NB4 (cell line): Measurements from ENCODE around the gene GJD2.

Experiments used
- DNase-seq: peaks from one replicate; pipeline ENCODE4 v3.0.0; 2010; ENCODE audit warnings: low read depth
- H3K4me3 ChIP-seq: one replicate; pipeline ENCODE4 v1.5.1; 2011; ENCODE audit warnings: mild to moderate bottlenecking, low read depth, low read length, moderate library complexity
- MYC ChIP-seq: IDR thresholded peaks from 2 replicates; pipeline ENCODE4 v1.6.1; 2011; ENCODE audit warnings: low read depth, low read length
- POLR2A ChIP-seq: IDR thresholded peaks from 2 replicates; pipeline ENCODE4 v1.6.1; 2011; ENCODE audit warnings: mild to moderate bottlenecking; ENCODE audit not compliant: insufficient read length; ENCODE audit errors: extremely low read depth
- TF ChIP-seq, protein P1 (sequence below): IDR thresholded peaks from one replicate; pipeline ENCODE4 v1.5.1; 2012; ENCODE audit warnings: low read depth, low read length
- TF ChIP-seq, protein P2 (sequence below): IDR thresholded peaks from 2 replicates; pipeline ENCODE4 v1.6.1; 2011; ENCODE audit warnings: low read depth, low read length

GJD2 gene

DNA sequence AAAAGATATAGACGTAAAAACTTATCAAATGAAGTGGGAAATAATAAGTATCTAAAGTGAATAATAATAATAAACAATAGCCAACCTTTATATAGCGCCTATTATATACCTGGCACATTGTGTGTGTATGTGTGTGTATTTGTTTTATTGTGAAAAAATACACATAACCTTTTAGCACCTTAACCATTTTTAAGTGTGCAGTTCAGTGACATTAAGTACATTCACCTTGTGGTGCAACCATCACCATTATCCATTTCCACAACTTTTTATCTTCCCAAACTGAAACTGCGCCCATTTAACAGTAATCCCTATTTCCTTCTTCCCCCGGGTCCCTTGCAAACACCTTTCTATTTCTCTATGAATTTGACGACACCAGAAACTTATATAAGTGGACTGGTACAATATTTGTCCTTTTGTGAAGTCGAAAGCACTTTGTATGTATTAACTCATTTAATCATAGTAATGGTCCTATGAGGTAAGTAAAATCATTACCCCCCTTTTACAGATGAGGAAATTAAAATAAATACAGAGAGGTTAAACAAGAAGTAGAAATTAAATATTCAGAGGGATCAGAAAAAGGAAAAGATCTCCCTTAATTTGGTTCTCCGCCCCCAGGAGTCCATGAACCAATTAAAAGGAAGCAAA is 33.5 kb downstream of the GJD2 start:
- H3K4me3 ChIP-seq: no peak overlapping the region
- TF ChIP-seq MYC: no peak
- TF ChIP-seq, protein P1, sequence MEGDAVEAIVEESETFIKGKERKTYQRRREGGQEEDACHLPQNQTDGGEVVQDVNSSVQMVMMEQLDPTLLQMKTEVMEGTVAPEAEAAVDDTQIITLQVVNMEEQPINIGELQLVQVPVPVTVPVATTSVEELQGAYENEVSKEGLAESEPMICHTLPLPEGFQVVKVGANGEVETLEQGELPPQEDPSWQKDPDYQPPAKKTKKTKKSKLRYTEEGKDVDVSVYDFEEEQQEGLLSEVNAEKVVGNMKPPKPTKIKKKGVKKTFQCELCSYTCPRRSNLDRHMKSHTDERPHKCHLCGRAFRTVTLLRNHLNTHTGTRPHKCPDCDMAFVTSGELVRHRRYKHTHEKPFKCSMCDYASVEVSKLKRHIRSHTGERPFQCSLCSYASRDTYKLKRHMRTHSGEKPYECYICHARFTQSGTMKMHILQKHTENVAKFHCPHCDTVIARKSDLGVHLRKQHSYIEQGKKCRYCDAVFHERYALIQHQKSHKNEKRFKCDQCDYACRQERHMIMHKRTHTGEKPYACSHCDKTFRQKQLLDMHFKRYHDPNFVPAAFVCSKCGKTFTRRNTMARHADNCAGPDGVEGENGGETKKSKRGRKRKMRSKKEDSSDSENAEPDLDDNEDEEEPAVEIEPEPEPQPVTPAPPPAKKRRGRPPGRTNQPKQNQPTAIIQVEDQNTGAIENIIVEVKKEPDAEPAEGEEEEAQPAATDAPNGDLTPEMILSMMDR: no peak
- TF ChIP-seq POLR2A: no peak
- TF ChIP-seq, protein P2, sequence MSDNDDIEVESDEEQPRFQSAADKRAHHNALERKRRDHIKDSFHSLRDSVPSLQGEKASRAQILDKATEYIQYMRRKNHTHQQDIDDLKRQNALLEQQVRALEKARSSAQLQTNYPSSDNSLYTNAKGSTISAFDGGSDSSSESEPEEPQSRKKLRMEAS: no peak
- DNase-seq: no peak

DNA sequence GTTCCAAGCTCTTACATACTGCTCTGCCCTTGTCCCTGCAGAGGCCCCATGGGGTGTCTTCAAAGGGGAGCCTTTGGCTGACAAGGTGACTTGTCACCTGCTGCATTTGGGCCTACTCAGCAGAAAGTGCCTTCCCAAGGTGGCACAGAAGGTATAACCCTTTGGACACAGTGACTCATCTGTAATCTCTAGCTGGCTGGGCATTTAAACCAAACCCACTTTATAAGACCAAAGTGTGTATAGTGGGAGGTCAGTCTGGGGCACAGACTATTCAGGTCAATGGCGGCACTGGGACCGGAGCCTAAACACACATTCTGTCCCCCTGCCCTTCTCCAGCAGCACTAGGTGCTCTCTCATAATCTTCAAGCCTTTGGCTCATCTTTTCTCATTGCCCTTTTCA is 35.1 kb downstream of the GJD2 start:
- TF ChIP-seq POLR2A: no peak
- TF ChIP-seq, protein P1: no peak
- TF ChIP-seq, protein P2: no peak
- TF ChIP-seq MYC: no peak
- no peak for DNase-seq
- no peak overlapping the region for H3K4me3 ChIP-seq

DNA sequence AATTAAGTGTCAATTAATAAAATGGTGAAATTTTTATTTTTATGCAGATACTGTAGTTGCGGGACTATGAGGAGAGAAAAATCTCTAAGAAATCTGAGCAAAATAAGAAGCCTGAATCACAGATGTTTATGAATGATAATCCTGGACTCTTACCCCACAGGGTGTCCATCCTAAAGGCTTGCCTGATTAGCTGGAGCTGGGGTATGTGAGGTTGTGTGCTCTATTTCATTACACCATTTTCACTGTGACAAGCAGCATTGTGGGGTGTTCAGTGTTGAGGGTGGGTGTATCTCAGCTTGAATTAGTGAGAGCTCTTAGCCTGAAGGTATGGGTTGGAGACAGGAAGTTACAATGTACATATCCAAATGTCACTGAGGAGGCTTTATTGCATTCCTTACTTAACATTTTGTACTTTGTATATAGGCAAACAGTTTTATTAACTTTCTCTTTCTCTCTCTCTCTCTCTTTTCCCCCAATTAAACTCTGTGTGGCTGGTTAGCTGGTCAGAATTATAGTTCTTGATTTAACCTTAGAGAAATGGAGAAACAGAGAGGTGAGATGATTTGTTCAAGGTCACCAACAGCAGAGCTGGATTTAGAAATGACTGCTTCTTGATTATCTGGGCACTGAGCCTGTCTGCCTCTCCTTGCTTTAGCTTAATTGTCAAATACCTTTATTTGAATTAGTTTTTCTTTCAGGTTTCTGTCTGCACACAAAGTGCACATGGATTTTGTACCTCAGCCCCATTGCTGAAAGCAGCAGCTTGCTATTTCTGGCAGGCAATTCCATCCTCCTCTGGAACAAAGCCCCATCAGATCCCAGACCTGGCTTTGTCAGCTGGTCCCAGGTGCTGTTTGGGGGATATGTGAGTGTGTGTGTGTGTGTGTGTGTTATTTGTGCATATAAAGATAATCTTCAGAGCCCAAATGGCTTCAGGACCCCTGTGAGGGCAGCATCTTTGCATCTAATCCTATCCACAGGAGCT is 35.8 kb downstream of the GJD2 start:
- no peak overlapping the region for H3K4me3 ChIP-seq
- TF ChIP-seq, protein P2: no peak
- TF ChIP-seq MYC (no peak), POLR2A (no peak)
- TF ChIP-seq, protein P1: no peak
- DNase-seq: no peak

DNA sequence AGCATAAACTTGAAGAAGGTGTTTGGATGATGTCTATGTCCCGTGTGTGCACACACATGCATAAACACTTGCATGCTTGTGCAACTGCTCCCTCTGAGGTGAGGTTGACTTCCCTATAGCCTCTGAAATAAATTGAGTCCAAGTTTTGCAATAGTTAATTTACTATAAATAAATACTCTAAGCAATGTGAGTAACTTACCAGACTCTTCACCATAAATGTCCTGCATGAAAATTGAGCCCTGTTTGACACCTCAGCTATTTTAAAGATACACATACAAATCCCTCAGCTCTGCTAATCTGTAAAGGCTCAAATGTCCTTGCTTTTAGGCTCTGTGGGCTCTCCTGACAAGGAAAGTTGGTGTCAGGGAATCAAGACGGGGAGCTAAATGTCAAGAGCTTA is 37.1 kb downstream of the GJD2 start:
- TF ChIP-seq, protein P1: no peak
- TF ChIP-seq POLR2A: no peak
- TF ChIP-seq, protein P2: no peak
- TF ChIP-seq MYC: no peak
- DNase-seq: no peak
- H3K4me3 ChIP-seq: no peak overlapping the region

DNA sequence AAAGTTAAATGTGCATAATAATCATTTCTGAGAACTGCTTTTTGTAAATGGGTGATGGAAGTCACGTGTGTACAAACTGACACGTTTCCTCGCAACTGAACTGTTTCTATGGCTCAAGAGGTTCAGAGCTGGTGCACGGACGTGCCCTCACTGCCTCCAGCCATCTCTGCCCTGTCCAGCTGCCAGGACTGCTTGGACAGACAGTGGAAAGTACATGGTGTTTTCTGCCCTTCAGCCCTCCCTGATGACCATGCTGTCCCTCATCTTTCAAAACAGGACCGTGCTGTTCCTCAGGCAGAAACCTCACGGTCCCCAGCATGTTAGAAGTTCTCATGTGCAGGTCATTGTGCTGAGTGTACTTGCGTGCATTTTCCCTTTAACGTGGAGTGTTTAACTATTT is 38.7 kb downstream of the GJD2 start:
- H3K4me3 ChIP-seq: no peak overlapping the region
- no peak for DNase-seq
- TF ChIP-seq POLR2A: no peak

DNA sequence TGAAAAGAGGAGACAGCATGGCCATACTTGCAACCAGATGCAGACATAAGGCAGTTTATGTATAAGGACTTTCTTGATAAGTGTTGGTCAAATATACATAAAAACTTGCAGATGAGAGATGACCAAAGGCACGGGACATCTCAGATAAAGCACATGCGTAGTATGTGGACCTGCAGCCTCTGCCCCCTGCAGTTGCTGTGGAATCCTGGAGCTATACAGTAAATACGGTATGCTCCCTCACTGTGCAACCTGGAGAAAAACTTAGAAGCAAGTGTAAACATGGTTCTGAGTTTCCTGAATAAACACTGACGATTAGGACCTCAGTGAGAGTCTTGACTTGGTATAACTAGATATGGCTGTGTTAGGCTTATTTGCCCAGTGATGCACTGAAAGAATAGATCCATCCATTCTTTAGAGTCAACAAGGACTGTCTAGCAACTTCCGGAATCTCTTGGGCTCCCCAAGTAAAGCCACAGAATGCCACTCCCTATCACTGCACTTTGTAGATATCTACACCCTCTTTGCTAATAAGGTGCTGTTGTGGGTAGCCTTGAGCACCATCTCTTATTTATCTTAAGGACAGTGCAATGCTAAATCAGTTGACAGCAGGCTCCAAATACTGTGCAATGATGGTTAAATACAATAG is 40.2 kb downstream of the GJD2 start:
- H3K4me3 ChIP-seq: no peak overlapping the region
- no peak for DNase-seq
- no peak for TF ChIP-seq POLR2A
- no peak for TF ChIP-seq MYC
- TF ChIP-seq, protein P2: no peak
- TF ChIP-seq, protein P1: no peak
